ENCODE measurements around the gene KCTD7. TPM values are rescaled to one million over a fixed set of nuclear protein-coding genes. Genes with fewer than 3 reads are reported as not detected.
"Not testable (repeated sequence)": the region's sequence is repeated elsewhere in the genome, so short reads cannot be mapped to it uniquely, and the experiment has no call there.

Gene KCTD7
- total and polyA plus RNA-seq, 10 of the 15 experiments (the other 5 are each of a cell fraction or from before 2014, with no cell fraction given): 1.6 to 18.0 (median 9.4) TPM

DNA sequence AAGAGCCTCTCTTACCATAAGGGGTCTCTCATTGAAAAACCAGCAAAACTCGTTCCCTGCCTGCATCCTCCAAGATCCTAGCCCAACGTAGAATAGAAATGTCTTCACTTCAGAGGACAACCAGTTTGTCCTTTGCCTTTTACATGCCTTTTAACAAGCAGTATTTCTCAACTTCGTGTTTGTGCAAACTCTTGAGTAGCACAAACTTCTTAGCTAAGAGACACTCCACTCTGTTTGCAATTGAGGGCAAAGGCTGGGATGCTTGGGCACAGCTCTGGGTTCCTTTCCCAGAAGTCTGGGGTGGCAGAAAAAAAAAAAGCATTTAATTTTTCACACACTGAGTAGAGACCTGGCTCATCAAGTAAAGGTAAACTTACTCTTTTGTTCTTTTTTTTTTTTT is 19.5 kb upstream of the KCTD7 start (continued):
- TF ChIP-seq NR2F1 (conservative IDR thresholded peaks at IDR 0.05) (no peak), ESRRA (IDR thresholded peaks at IDR 0.05; ENCODE audit: low read length) (no peak), CBFB (IDR thresholded peaks at IDR 0.05; ENCODE audit: low read depth) (no peak), CREM (IDR thresholded peaks at IDR 0.05; ENCODE audit: low read depth) (no peak), TBL1XR1 (IDR thresholded peaks at IDR 0.05; ENCODE audit: low read depth, low read length) (no peak), BRCA1 (IDR thresholded peaks at IDR 0.05; ENCODE audit: low read depth, low read length) (no peak)

DNA sequence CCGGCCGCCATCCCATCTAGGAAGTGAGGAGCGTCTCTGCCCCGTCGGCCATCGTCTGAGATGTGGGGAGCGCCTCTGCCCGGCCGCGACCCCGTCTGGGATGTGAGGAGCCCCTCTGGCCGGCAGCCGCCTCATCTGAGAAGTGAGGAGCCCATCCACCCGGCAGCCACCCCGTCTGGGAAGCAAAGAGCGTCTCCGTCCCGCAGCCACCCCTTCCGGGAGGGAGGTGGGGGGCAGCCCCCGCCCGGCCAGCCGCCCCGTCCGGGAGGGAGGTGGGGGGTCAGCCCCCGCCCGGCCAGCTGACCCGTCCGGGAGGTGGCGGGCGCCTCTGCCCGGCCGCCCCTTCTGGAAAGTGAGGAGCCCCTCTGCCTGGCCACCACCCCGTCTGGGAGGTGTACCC is 14.1 kb upstream of the KCTD7 start:
- BruUV-seq (replicated peaks); H3K4me2 ChIP-seq (ENCODE audit: control insufficient read depth, insufficient read depth); H3K4me1 ChIP-seq (ENCODE audit: control insufficient read depth, insufficient read depth, low read length); H3K9me3 ChIP-seq (replicated peaks; ENCODE audit: control insufficient read depth, insufficient read depth, low read length); in situ Hi-C loops (cut with MboI); FAIRE-seq; H3K27me3 ChIP-seq (replicated peaks in 1 of 2; ENCODE audit: control insufficient read depth in 2 of 2, insufficient read depth in 2 of 2, low read length in 1 of 2); H3K4me3 ChIP-seq; intact Hi-C loops (cut with micrococcal nuclease; ENCODE audit: unreplicated experiment); H3K36me3 ChIP-seq (ENCODE audit: control insufficient read depth in 2 of 2, insufficient read depth in 2 of 2, low read length in 1 of 2); H3K79me2 ChIP-seq (ENCODE audit: control insufficient read depth, insufficient read depth, low read length); H4K20me1 ChIP-seq (ENCODE audit: control insufficient read depth, insufficient read depth); H2AFZ ChIP-seq (ENCODE audit: control insufficient read depth, low read depth, low read length); CTCF ChIA-PET; RAD21 ChIA-PET (ENCODE audit: unreplicated experiment); SMC1A ChIA-PET (ENCODE audit: uncharacterized antibody, unreplicated experiment); DNase-seq (ENCODE audit: low read depth, low spot score); H3K27ac ChIP-seq (ENCODE audit: control insufficient read depth, insufficient read depth); H3K9ac ChIP-seq (ENCODE audit: control insufficient read depth, insufficient read depth, low read length); POLR2A ChIA-PET; ATAC-seq: not testable (repeated sequence)
- WGBS (ENCODE audit: insufficient coverage, insufficient replicate concordance, low lambda C conversion rate, missing lambda C conversion rate): 91% methylated on average over 29 of the region's 33 CpGs

GRCh38 chr7:66615699-66616098 is 13.0 kb upstream of the KCTD7 start:
- FAIRE-seq (no peak), ATAC-seq (no peak), DNase-seq (ENCODE audit: low read depth, low spot score) (no peak)
- no peak overlapping the region for H2AFZ ChIP-seq (ENCODE audit: control insufficient read depth, low read depth, low read length)
- no peaks in the 10 kb centered on the region for H3K4me1 ChIP-seq (ENCODE audit: control insufficient read depth, insufficient read depth, low read length)
- no peaks in the 10 kb centered on the region for H4K20me1 ChIP-seq (ENCODE audit: control insufficient read depth, insufficient read depth)
- BruUV-seq (replicated peaks): no TSS peak
- in situ Hi-C loops (cut with MboI): no loop called here
- ChIA-PET POLR2A (interaction anchor here (1.2 kb wide), 1 partner anchor 11 kb away, joined by 3 read pairs; no protein-coding TSS in a partner anchor), RAD21 (ENCODE audit: unreplicated experiment) (interaction anchor here (0.7 kb wide), 1 partner anchor 288 kb away, joined by 3 read pairs; no protein-coding TSS in a partner anchor), CTCF (interaction anchor here (0.6 to 1.1 kb wide), 2 partner anchors 145 to 185 kb away, joined by 3 to 4 read pairs; no protein-coding TSS in a partner anchor), SMC1A (ENCODE audit: uncharacterized antibody, unreplicated experiment) (interaction anchor here (0.6 kb wide), 2 partner anchors 12 to 151 kb away, joined by 3 to 4 read pairs; no protein-coding TSS in a partner anchor)
- H3K27me3 ChIP-seq (replicated peaks in 1 of 2; ENCODE audit: control insufficient read depth in 2 of 2, insufficient read depth in 2 of 2, low read length in 1 of 2): no peaks in the 10 kb centered on the region
- no peak overlapping the region for H3K27ac ChIP-seq (ENCODE audit: control insufficient read depth, insufficient read depth)
- H3K9me3 ChIP-seq (replicated peaks; ENCODE audit: control insufficient read depth, insufficient read depth, low read length): no peaks in the 10 kb centered on the region
- H3K4me2 ChIP-seq (ENCODE audit: control insufficient read depth, insufficient read depth): no peak overlapping the region
- WGBS (ENCODE audit: insufficient coverage, insufficient replicate concordance, low lambda C conversion rate, missing lambda C conversion rate): 10% methylated on average over 1 of the region's 1 CpG
- intact Hi-C loops (cut with micrococcal nuclease; ENCODE audit: unreplicated experiment): no loop called here
- no peaks in the 10 kb centered on the region for H3K36me3 ChIP-seq (ENCODE audit: control insufficient read depth in 2 of 2, insufficient read depth in 2 of 2, low read length in 1 of 2)
- no peaks in the 10 kb centered on the region for H3K79me2 ChIP-seq (ENCODE audit: control insufficient read depth, insufficient read depth, low read length)
- TF ChIP-seq MYC (IDR thresholded peaks at IDR 0.05; ENCODE audit: insufficient read depth, insufficient read length, insufficient replicate concordance, low read length, severe bottlenecking): no peak
- no peak for TF ChIP-seq CREM (IDR thresholded peaks at IDR 0.05; ENCODE audit: low read depth)
- no peak for TF ChIP-seq TARDBP (IDR thresholded peaks at IDR 0.05; ENCODE audit: borderline replicate concordance)
- no peak for TF ChIP-seq RAD51 (IDR thresholded peaks at IDR 0.05)
- TF ChIP-seq JUND (IDR thresholded peaks at IDR 0.05; ENCODE audit: low read depth, low read length): no peak
- TF ChIP-seq CHD1 (IDR thresholded peaks at IDR 0.05; ENCODE audit: low read depth, low read length): no peak
- no peak for TF ChIP-seq PAX8 (IDR thresholded peaks at IDR 0.05)
- no peak overlapping the region for H3K4me3 ChIP-seq
- no peak overlapping the region for H3K9ac ChIP-seq (ENCODE audit: control insufficient read depth, insufficient read depth, low read length)
